Measurements from ENCODE around the gene LKAAEAR1. TPM values are rescaled to one million over a fixed set of nuclear protein-coding genes. Genes with fewer than 3 reads are reported as not detected.
A peak's percentile ranks its signal among the peaks of the same experiment; 100 is the strongest.
"Not testable (repeated sequence)": the region's sequence is repeated elsewhere in the genome, so short reads cannot be mapped to it uniquely, and the experiment has no call there.

Gene LKAAEAR1
- total RNA-seq, result 2.9 TPM

- FAIRE-seq (no peak), DNase-seq (ENCODE audit: low spot score in 2 of 2) (peak in 1 of 2 donors; percentile 52)
These were observed at the start of gene LKAAEAR1 for GRCh38 chr20:64083804-64084684. Gene LKAAEAR1 (minus strand): TSS chr20:64084398. CDS start chr20:64084219, 179 bp downstream.

- FAIRE-seq, result no peak
- no peak for DNase-seq (ENCODE audit: low spot score in 2 of 2)
These were observed 47.2 kb upstream of the LKAAEAR1 start for GRCh38 chr20:64131406-64131805.

- FAIRE-seq, result no peak
- no peak for DNase-seq (ENCODE audit: low spot score in 2 of 2)
These were observed 46.7 kb upstream of the LKAAEAR1 start for GRCh38 chr20:64130876-64131275.

- DNase-seq (ENCODE audit: low spot score in 2 of 2) (no peak), FAIRE-seq (no peak)
These were observed 46.1 kb upstream of the LKAAEAR1 start for GRCh38 chr20:64130271-64130670.

GRCh38 chr20:64129146-64129782 is 45.1 kb upstream of the LKAAEAR1 start:
- no peak for FAIRE-seq
- DNase-seq (ENCODE audit: low spot score in 2 of 2), result no peak

GRCh38 chr20:64123517-64123916 is 39.3 kb upstream of the LKAAEAR1 start:
- FAIRE-seq; DNase-seq (ENCODE audit: low spot score in 2 of 2): not testable (repeated sequence)

- DNase-seq (ENCODE audit: low spot score in 2 of 2); FAIRE-seq: not testable (repeated sequence)
These were observed 38.7 kb upstream of the LKAAEAR1 start for GRCh38 chr20:64122927-64123326.

GRCh38 chr20:64121586-64121985 is 37.4 kb upstream of the LKAAEAR1 start:
- DNase-seq (ENCODE audit: low spot score in 2 of 2), result no peak
- no peak for FAIRE-seq

GRCh38 chr20:64119681-64120341 is 35.6 kb upstream of the LKAAEAR1 start:
- FAIRE-seq, result no peak
- DNase-seq (ENCODE audit: low spot score in 2 of 2), result no peak

GRCh38 chr20:64119301-64119680 is 35.1 kb upstream of the LKAAEAR1 start:
- FAIRE-seq (no peak), DNase-seq (ENCODE audit: low spot score in 2 of 2) (no peak)

- DNase-seq (ENCODE audit: low spot score in 2 of 2); FAIRE-seq: not testable (repeated sequence)
These were observed 33.2 kb upstream of the LKAAEAR1 start for GRCh38 chr20:64117432-64117777.

- DNase-seq (ENCODE audit: low spot score in 2 of 2), result no peak
- FAIRE-seq, result no peak
These were observed 32.6 kb upstream of the LKAAEAR1 start for GRCh38 chr20:64116541-64117431.

GRCh38 chr20:64116016-64116415 is 31.8 kb upstream of the LKAAEAR1 start:
- peak in 1 of 2 donors; percentile 8 for DNase-seq (ENCODE audit: low spot score in 2 of 2)

GRCh38 chr20:64115171-64115911 is 31.1 kb upstream of the LKAAEAR1 start:
- peak in 1 of 2 donors; percentile 19 for DNase-seq (ENCODE audit: low spot score in 2 of 2)

More at GRCh38 chr20:64116016-64116415, 31.8 kb upstream of the LKAAEAR1 start:
- no peak for FAIRE-seq

GRCh38 chr20:64114356-64114971 is 30.3 kb upstream of the LKAAEAR1 start:
- DNase-seq (ENCODE audit: low spot score in 2 of 2), result no peak

More at GRCh38 chr20:64115171-64115911, 31.1 kb upstream of the LKAAEAR1 start:
- FAIRE-seq, result no peak

GRCh38 chr20:64113796-64114355 is 29.7 kb upstream of the LKAAEAR1 start:
- DNase-seq (ENCODE audit: low spot score in 2 of 2) (no peak), FAIRE-seq (no peak)

More at GRCh38 chr20:64114356-64114971, 30.3 kb upstream of the LKAAEAR1 start:
- no peak for FAIRE-seq

GRCh38 chr20:64113444-64113775 is 29.2 kb upstream of the LKAAEAR1 start:
- no peak for FAIRE-seq
- no peak for DNase-seq (ENCODE audit: low spot score in 2 of 2)

GRCh38 chr20:64112691-64113443 is 28.7 kb upstream of the LKAAEAR1 start:
- no peak for DNase-seq (ENCODE audit: low spot score in 2 of 2)
- FAIRE-seq, result no peak

All from frontal cortex (tissue), 4 donors.